Glomerular endothelial cell (primary cell): Measurements from ENCODE around the gene SETSIP. TPM values are rescaled to one million over a fixed set of nuclear protein-coding genes. Genes with fewer than 3 reads are reported as not detected.
"Not testable (repeated sequence)": the region's sequence is repeated elsewhere in the genome, so short reads cannot be mapped to it uniquely, and the experiment has no call there.

Experiments
- DNase-seq: peaks from one replicate; pipeline ENCODE4 v3.0.0-alpha.2; 2011; ENCODE audit warnings: low read depth, low spot score; ENCODE audit errors: extremely low read depth
- total RNA-seq: library from RNA; depleted of rRNA; stranded (reverse); fragments of >200 nt; gene quantifications from 2 replicates; pipeline ENCODE4 v1.2.3, GENCODE V29; 2015

SETSIP gene
- total RNA-seq, 1 donor from 2014 or later, result not detected

DNA sequence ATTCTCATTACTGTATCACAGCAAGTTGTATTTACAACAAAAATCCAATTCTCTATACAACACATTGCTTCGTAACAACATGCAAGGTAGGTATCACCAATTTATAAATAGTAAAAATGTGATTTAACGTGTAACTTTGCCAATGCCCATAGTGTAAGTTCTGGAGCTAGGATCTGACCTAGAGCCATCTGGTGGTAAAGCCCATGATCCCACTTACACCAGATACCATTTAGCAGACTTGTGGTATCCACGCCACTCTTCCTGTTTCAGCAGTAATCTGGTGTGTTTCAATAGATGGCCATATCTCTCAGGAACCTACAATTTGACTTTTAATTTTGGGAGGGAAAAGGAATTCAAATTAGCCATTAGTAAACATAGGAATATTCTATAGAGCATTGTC lies 10.2 kb downstream of the SETSIP start:
- DNase-seq, result no peak

DNA sequence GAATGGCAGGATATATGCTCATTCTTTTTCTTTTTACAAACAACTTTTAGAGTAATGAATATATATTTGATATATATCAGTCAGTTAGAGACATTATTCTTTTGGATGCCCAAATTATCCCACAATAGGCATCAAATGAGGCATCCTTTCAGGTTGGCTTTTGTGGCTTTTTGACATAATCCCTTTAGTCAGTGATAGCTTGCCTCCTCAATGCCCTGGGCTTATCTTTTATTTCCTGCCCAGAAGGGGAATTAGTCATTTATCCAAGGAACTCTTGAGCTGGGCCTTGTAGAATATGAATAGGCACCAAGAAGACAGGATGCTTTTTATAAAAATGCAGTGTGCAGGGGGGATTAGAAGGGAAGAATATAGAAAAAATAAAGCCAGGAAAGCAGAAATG lies 23.3 kb downstream of the SETSIP start:
- DNase-seq, result no peak

DNA sequence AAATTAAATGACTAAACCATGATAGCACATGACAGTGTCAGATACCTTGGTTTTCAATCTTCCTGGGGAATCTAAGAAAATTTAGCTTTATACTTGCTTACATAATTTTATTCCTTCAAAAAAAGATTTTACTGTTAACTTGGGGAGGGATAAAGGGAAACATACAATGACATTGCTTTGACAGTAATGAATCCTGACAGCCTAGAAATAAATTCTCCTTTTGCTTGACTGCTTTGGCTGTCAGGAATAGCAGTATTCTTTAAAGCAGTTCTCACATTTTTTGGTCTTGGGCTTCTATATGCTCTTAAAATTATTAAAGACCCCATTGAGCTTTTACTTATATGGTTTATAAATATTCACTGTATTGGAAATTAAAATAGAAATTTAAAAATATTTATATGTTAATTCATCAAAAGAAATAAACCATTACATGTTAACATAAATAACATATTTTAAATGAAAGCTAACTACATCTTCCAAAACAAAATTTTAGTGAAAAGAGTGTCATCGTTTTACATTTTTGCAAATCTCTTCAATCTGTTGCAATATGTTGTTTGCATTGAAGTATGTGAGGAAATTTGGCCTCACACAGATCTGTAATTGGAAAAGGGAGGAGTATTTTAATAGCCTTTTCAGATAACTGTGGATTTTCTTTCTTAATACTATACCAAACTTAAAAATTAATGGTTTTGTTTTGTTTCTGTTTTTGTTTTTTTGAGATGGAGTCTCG lies 29.3 kb downstream of the SETSIP start:
- DNase-seq, result no peak

DNA sequence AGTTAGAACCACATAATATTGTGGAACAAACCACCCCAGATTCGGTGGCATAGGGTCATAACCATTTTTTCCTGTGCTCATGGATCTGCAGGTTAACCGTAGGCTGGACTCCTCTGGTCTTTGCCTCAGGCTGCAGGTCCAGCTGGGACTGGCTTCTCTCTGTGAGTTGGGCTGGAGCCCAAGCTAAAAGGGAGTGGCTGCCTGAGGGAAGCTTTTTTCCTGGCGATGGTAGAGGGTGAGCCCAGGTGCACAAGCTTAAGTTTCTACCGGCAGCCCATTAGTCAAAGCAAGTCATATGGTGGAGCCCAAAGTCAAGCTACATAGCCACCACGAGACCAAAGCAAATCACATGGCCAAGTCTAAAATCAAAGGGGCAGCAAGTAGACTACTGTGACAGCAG lies 31.6 kb downstream of the SETSIP start:
- no peak for DNase-seq

DNA sequence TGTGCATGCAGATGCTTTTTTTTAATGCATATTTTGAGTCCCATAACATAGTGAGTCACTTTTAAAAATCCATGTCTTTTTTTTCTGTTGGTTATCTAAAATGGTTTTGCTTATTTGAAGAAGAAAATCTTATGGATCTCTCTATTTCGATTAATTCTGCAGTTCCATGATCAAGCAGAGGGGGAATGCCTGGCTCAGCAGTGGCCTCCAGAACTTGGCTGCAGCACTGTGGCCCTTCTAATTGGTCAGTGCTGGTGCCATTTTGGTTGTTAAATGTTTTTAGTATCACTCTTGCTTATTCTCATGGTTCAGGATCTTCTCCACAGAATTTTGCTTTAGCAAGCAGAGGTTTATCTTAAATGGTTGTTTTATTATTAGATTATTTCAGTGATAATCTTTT lies 34.2 kb downstream of the SETSIP start:
- no peak for DNase-seq

DNA sequence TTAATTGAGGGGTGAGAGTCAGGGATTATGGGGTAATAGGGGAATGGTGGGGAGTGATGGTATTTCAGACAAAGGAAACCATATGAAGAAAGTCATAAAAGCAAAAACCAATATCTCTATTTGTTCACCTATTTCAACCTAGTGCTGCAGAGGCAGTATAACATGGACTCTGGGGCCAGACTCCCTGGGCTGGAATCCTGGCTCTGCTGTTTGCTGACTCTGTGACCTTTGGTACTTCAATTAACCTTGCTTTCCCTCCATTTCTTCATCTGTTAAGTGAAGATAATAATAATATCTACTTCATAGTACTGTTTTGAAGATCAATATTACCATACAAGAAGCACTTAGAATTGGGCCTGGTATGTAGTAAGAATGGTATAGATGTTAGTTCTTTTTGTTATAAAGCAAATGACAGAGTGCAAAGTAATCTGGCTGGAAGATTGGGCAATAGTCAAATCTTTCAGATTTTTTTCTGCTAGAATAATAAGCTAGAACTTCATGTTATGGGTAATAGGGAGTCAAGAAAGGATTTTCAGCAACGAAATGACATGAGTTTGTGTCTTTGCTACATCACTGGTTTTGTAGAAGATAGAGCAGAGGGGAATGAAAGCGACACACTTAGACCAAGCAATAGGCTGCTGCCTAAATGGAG lies 36.4 kb downstream of the SETSIP start:
- no peak for DNase-seq

DNA sequence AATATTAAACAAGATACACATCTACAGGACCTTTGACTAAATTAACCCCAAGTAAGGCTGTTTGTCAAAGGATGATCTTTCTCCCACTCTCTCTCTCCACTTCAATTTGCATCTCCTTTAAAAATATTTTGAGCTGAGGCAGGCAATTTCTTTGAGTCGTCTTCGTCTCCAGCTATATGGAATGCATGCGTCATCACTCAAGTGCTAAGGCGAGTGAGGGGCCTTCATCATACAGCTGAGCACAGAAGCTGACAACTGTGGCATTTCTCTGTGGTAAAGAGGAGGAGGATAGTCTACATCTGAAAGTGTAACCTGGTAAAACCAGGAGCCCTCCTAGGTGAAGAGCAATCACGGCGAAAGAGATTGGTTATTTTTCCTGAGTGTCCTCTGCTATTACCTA lies 37.8 kb downstream of the SETSIP start:
- no peak for DNase-seq

DNA sequence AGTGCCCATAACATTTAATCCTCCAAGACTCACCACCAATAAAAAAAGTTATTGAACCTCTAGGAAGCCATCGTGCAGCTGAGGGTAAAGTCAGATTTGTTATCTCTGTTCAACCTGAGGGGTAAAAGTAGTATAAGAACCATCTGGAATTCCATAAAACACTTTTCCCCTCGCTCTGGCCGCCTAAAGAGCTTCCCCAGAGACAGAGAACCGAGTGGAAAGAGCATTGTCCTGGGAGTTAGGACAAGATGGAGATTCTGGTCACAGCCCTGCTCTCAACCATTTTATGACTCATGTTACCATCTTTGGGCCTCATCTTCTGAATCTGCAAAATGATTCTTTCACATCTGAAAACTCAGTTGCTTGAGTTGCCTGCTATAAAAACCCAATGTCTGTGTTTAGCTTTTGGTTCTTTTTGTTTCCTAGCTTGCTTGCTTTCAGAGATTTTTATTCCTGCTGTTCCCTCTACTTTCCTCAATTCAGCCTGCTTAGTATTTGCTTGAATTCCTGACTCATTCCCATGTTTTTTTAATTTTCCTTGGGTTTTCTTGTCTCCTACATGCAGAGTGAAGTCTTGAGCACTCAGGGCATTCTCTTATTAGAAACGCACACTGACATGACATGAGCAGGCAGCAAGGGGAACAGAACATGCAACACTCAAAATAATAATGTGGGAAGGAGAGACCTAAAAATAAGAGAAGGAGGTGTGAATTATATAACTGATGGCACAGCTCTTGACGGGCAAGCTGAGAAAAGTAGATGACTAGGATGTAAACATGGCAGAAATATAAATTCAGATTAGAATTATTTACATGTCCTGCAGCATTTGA lies 43.7 kb downstream of the SETSIP start:
- DNase-seq, result no peak

DNA sequence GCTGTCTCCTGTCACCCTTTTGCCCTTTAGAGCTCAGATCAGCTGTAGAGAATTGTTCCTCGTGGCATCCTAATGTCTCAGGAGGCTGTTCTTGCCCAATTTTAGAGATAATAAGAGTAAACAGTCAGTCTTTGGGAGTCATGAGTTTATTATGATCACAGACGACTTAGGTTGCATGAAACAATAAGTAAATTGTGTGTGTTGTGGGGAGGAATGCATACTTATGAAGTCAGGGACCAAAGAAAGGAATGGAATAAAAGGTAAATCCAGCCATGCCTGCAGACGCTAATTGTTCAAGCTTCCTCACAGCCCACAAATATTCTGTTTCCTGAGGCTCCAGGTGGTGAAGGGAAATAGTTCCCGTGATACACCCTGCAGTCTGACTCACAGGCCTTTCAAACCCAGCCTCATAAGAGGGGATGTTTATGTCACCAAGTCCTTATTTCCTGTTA lies 44.5 kb downstream of the SETSIP start:
- DNase-seq, result no peak

DNA sequence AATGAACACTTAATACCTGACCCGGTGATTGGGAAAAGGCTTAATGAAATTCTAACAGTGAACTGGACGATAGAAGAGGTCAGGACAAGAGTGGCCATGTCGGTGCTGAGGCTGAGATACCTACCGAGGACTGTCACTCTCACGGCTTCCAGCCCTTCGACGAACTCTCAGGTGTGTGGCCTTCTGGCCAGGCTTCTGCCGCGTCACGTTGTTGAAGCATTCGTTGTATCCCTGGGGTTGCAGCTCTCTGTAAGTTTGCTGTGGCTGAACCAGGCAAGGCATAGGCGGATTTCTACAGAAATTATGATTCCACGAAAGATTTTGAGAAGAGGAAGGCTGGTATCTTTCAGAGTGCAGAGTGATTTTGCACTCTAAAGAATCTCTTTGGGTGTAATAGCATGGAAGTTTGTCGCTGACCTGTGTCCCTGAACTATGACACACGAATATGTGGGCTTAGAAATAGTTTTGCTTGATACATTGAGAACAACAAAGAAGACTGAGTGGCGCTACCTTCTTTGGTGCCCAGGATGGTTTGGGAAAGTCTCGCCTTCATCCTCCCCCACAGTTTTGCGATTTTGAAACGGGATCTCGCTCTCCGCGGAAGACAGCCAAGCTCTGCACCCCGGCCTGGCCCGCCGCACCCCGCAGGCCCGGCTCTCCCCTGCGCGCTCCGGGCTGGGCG lies 45.8 kb downstream of the SETSIP start:
- DNase-seq, result no peak

DNA sequence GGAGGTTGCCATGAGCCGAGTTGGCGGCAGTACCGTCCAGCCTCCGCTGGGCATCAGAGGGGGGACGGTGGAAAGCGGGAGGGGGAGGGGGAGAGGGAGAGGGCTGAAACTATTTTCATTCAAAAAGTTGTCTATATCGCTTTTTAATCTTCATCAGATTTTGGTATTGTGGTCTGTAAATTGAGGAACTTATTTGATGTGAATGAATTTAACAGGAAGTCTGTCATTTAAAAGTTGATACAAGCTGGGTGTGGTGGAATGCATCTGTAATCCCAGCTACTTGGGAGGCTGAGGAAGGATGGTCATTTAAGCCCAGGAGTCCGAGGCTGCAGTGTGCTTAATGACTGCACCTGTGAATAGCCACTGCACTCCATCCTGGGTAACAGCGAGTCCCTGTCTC lies 48.4 kb downstream of the SETSIP start:
- DNase-seq, result no peak

DNA sequence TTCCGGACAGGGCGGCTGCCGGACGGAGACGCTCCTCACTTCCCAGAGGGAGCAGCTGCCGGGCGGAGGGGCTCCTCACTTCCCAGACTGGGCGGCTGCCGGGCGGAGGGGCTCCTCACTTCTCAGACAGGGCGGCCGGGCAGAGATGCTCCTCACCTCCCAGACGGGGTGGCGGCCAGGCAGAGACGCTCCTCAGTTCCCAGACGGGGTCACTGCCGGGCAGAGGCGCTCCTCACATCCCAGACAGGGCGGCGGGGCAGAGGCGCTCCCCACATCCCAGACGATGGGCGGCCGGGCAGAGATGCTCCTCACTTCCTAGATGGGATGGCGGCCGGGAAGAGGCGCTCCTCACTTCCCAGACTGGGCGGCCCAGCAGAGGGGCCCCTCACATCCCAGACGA lies 49.2 kb downstream of the SETSIP start:
- not testable (repeated sequence) for DNase-seq

Other genes starting within 250 kb of the SETSIP start
- 8.2 and 10.0 TPM in 2 replicates for gene TGFBR3, start 189.3 kb downstream of the SETSIP start, total RNA-seq
- not detected in 2 replicates for gene BRDT, start 126.0 kb downstream of the SETSIP start, total RNA-seq
- gene EPHX4, start 45.4 kb downstream of the SETSIP start, total RNA-seq, result 19.6 and 20.9 TPM in 2 replicates
- gene BTBD8, start 4.9 kb upstream of the SETSIP start, total RNA-seq, result 1.9 and 2.4 TPM in 2 replicates
- gene C1orf146, start 142.5 kb upstream of the SETSIP start, total RNA-seq, result not detected in 2 replicates
- 9.0 and 11.7 TPM in 2 replicates for gene GLMN, start 223.6 kb upstream of the SETSIP start, total RNA-seq
- 6.8 and 10.3 TPM in 2 replicates for gene RPAP2, start 223.6 kb upstream of the SETSIP start, total RNA-seq